Measurements from ENCODE around the gene VTCN1. TPM values are rescaled to one million over a fixed set of nuclear protein-coding genes. Genes with fewer than 3 reads are reported as not detected.

The VTCN1 gene
- total RNA-seq, 1 donor = not detected

DNA sequence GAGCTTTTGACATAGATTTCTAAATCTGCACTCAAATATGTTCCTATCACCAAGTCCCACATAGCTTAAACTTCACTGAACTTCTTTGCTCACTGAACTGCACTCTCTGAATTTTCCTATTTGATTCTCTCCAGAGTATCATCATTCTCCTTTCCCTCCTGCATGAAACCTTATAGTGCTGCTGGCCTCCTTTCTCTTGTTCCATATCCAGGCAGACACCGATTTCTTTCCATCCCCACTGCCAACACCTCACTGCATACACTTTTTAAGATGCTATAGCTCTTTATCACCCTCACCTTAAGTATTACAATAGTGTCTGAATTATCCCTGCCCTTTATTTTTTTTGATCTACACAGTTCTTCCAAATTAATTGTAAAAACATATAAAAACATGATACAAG, 86.1 kb downstream of the VTCN1 start:
- Histone ChIP-seq H3K4me3 (ENCODE audit: insufficient read depth, low read length) (no peak overlapping the region), H2AFZ (ENCODE audit: low read length) (no peak overlapping the region), H3K9me3 (ENCODE audit: low read depth, low read length) (no peaks in the 10 kb centered on the region), H3K27ac (ENCODE audit: low read depth, low read length) (no peak overlapping the region), H3K36me3 (ENCODE audit: insufficient read depth, low read length) (no peaks in the 10 kb centered on the region), H3K4me2 (ENCODE audit: insufficient read depth, low read length) (no peak overlapping the region), H3K79me2 (ENCODE audit: insufficient read depth, low read length) (no peaks in the 10 kb centered on the region), H3K27me3 (ENCODE audit: insufficient read depth, low read length) (peaks cover 18% of the 10 kb centered on the region), H4K20me1 (ENCODE audit: insufficient read depth, low read length) (no peaks in the 10 kb centered on the region), H3K4me1 (ENCODE audit: insufficient read depth, low read length) (peaks cover 13% of the 10 kb centered on the region)
- no peak for DNase-seq (ENCODE audit: insufficient read length, low spot score, missing footprints)
- TF ChIP-seq, protein P1, sequence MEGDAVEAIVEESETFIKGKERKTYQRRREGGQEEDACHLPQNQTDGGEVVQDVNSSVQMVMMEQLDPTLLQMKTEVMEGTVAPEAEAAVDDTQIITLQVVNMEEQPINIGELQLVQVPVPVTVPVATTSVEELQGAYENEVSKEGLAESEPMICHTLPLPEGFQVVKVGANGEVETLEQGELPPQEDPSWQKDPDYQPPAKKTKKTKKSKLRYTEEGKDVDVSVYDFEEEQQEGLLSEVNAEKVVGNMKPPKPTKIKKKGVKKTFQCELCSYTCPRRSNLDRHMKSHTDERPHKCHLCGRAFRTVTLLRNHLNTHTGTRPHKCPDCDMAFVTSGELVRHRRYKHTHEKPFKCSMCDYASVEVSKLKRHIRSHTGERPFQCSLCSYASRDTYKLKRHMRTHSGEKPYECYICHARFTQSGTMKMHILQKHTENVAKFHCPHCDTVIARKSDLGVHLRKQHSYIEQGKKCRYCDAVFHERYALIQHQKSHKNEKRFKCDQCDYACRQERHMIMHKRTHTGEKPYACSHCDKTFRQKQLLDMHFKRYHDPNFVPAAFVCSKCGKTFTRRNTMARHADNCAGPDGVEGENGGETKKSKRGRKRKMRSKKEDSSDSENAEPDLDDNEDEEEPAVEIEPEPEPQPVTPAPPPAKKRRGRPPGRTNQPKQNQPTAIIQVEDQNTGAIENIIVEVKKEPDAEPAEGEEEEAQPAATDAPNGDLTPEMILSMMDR (IDR thresholded peaks at IDR 0.05; ENCODE audit: extremely low read depth, low read depth, low read length) = no peak

DNA sequence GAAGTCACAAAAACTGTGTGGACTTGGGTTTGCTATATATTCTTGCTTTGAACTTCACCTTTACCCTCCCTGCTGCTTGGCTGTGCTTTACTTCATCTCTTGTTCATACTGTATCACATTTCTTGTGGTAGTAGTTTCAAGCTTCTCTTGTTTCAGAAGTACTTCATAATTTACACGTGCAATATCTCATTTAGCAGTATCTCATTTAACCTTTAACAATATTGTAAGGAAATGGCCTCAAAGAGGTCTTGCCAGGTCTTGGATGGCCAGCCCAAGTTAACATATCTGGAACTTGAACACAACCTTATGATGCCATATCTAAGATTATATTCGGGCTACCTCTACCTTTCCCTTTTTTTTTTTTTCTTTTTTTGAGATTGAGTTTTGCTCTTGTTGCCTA, 87.5 kb downstream of the VTCN1 start:
- Histone ChIP-seq H3K4me1 (ENCODE audit: insufficient read depth, low read length) (peaks cover 11% of the 10 kb centered on the region), H3K36me3 (ENCODE audit: insufficient read depth, low read length) (no peaks in the 10 kb centered on the region), H3K4me2 (ENCODE audit: insufficient read depth, low read length) (no peak overlapping the region), H3K27ac (ENCODE audit: low read depth, low read length) (no peak overlapping the region), H3K27me3 (ENCODE audit: insufficient read depth, low read length) (peaks cover 18% of the 10 kb centered on the region), H4K20me1 (ENCODE audit: insufficient read depth, low read length) (no peaks in the 10 kb centered on the region), H2AFZ (ENCODE audit: low read length) (no peak overlapping the region), H3K9me3 (ENCODE audit: low read depth, low read length) (no peaks in the 10 kb centered on the region), H3K79me2 (ENCODE audit: insufficient read depth, low read length) (no peaks in the 10 kb centered on the region), H3K4me3 (ENCODE audit: insufficient read depth, low read length) (no peak overlapping the region)
- TF ChIP-seq, protein P1 (IDR thresholded peaks at IDR 0.05; ENCODE audit: extremely low read depth, low read depth, low read length) = no peak
- DNase-seq (ENCODE audit: insufficient read length, low spot score, missing footprints) = no peak

DNA sequence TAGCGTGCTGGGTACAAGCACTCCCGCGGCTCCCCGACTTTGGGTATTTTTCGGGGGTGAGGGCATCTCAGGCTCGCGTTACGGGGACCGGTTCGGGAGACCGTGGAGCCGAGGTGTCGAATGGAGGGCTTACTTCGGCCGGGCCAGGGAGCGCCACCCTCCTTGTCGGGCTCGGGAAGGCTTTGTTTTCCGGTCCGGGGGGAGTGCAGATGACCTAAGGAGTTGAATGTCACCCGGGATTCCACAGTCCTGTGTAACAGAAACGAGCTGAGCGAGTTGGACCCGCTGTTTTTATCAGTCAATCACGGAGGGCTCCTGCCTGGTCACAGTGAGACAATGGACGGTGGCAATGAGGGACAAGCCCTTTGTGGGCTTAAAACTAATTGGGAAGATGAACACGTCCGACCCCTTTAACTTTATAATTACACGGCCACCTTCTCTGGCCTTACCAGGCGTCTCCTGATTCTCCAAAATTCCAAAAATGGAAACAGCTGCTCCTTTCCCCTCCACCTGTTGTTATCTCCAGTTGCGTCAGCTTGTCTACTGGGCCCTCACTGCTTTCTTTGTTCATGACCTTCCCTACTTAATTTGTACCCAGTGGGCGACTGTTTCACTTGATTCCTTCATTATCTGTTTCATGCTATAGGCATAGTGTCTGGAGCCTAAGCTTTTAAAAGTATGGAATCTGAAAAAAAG, 88.2 kb downstream of the VTCN1 start:
- Histone ChIP-seq H4K20me1 (ENCODE audit: insufficient read depth, low read length) (no peaks in the 10 kb centered on the region), H3K27ac (ENCODE audit: low read depth, low read length) (peak overlapping the region; percentile 98), H3K36me3 (ENCODE audit: insufficient read depth, low read length) (no peaks in the 10 kb centered on the region), H3K9me3 (ENCODE audit: low read depth, low read length) (no peaks in the 10 kb centered on the region), H3K27me3 (ENCODE audit: insufficient read depth, low read length) (peaks cover 18% of the 10 kb centered on the region), H3K4me2 (ENCODE audit: insufficient read depth, low read length) (peak overlapping the region; percentile 91), H3K79me2 (ENCODE audit: insufficient read depth, low read length) (no peaks in the 10 kb centered on the region), H3K4me1 (ENCODE audit: insufficient read depth, low read length) (peaks cover 11% of the 10 kb centered on the region), H3K4me3 (ENCODE audit: insufficient read depth, low read length) (peak overlapping the region; percentile 96), H2AFZ (ENCODE audit: low read length) (peak overlapping the region; percentile 100)
- TF ChIP-seq, protein P1 (IDR thresholded peaks at IDR 0.05; ENCODE audit: extremely low read depth, low read depth, low read length) = no peak
- no peak for DNase-seq (ENCODE audit: insufficient read length, low spot score, missing footprints)

DNA sequence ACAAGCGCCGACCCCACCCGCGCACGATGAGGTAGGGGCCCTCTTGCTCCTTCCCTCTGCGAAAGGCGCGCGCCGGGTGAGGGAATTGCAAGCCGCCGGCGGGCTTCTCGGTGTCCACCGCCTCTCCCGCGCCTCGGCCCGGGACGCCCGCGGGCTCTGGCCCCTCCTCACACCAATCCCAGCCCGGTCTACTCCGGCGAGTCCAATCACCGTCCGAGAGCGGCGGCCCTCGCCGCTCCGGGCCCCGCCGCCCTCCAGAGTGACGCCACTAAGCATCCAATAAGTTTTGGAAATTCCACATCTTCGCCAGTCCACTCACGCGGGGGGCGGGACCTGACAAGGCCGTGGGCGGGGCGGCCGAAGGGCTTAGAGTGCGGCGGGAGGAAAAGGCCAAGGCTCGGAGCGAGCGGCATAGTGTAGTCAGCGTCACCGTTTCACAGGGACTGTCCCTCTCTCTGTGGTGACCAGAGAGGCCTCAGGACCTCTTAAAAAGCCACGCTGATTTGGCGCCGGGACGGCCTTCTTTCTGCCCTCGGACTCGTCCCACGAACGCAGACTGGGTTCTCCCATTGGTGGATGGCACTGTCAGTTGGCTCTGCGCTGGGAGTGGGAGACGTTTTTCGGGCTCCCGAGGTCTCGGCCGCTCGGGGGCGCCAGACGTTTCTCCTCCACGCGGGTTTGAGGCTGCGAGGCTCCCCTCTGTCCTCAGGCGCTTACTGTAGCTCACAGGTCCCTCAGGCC, 89.0 kb downstream of the VTCN1 start, which contains the start of gene TRIM45:
Gene TRIM45, minus strand, starts transcription at position 161 of the 741 bp plus-strand sequence. CDS start 548 bp downstream, outside the sequence.
- Histone ChIP-seq H3K27me3 (ENCODE audit: insufficient read depth, low read length) (peaks cover 18% of the 10 kb centered on the region), H3K9me3 (ENCODE audit: low read depth, low read length) (no peaks in the 10 kb centered on the region), H3K4me1 (ENCODE audit: insufficient read depth, low read length) (peaks cover 11% of the 10 kb centered on the region), H3K4me2 (ENCODE audit: insufficient read depth, low read length) (peak within 1 kb of the TSS; percentile 91), H4K20me1 (ENCODE audit: insufficient read depth, low read length) (no peaks in the 10 kb centered on the region), H3K4me3 (ENCODE audit: insufficient read depth, low read length) (peak within 1 kb of the TSS; percentile 96), H3K27ac (ENCODE audit: low read depth, low read length) (peak within 1 kb of the TSS; percentile 98), H3K36me3 (ENCODE audit: insufficient read depth, low read length) (no peaks in the 10 kb centered on the region), H3K79me2 (ENCODE audit: insufficient read depth, low read length) (no peaks in the 10 kb centered on the region), H2AFZ (ENCODE audit: low read length) (peak within 1 kb of the TSS; percentile 100)
- TF ChIP-seq, protein P1 (IDR thresholded peaks at IDR 0.05; ENCODE audit: extremely low read depth, low read depth, low read length) = peak; percentile 80
- DNase-seq (ENCODE audit: insufficient read length, low spot score, missing footprints) = peak; percentile 98

Data from osteoblast (primary cell).